CD1c-positive myeloid dendritic cell (primary cell): ENCODE measurements around the gene ADGRF3.
"Not testable (repeated sequence)": the region's sequence is repeated elsewhere in the genome, so short reads cannot be mapped to it uniquely, and the experiment has no call there.

Source experiments
- DNase-seq: peaks from one replicate; pipeline ENCODE4 v3.0.0-alpha.2; 2016; ENCODE audit errors: extremely low spot score

The ADGRF3 gene

GRCh38 chr2:26279886-26280285 lies 66.7 kb downstream of the ADGRF3 start:
- no peak for DNase-seq

GRCh38 chr2:26276484-26277227 lies 69.9 kb downstream of the ADGRF3 start:
- DNase-seq, result no peak

GRCh38 chr2:26274058-26274613 lies 72.5 kb downstream of the ADGRF3 start:
- DNase-seq, result peak; percentile 92

- DNase-seq, result peak; percentile 72
Observed at GRCh38 chr2:26273501-26273900, 73.1 kb downstream of the ADGRF3 start.

GRCh38 chr2:26270373-26270772 lies 76.2 kb downstream of the ADGRF3 start:
- DNase-seq, result peak; percentile 30

- peak; percentile 80 for DNase-seq
Observed at GRCh38 chr2:26269571-26270158, 76.9 kb downstream of the ADGRF3 start.

- peak; percentile 27 for DNase-seq
Observed at GRCh38 chr2:26268670-26269385, 77.8 kb downstream of the ADGRF3 start.

- peak; percentile 45 for DNase-seq
Observed at GRCh38 chr2:26268213-26268612, 78.4 kb downstream of the ADGRF3 start.

- DNase-seq, result not testable (repeated sequence)
Observed at GRCh38 chr2:26258836-26259235, 87.8 kb downstream of the ADGRF3 start.
